WTC11 (cell line): ENCODE data around the gene PCBP3. TPM values are rescaled to one million over a fixed set of nuclear protein-coding genes. Genes with fewer than 3 reads are reported as not detected.

Experiments
- ATAC-seq: fragments of 200-7000 bp; cut with Tn5 transposase; 2 replicates; pipeline ENCODE4 v1.10.0; 2021; ENCODE audit warnings: mild to moderate bottlenecking, moderate library complexity
- CTCF ChIA-PET: fragments of 300-600 bp; sonication (Branson Sonifier 250); formaldehyde crosslinking; loops from one replicate; lab custom pipeline; 2021; ENCODE audit warnings: antibody characterized with exemption; lab: Charles Lee
- POLR2A ChIA-PET: fragments of 350-600 bp; sonication (Branson Sonifier 250); formaldehyde crosslinking; loops from one replicate; lab custom pipeline; 2021; ENCODE audit warnings: antibody characterized with exemption; lab: Charles Lee
- DNase-seq: peaks from one replicate; pipeline ENCODE4 v3.0.0; 2021; ENCODE audit warnings: low spot score
- H3K27ac Mint-ChIP-seq: 2 replicates; pipeline ENCODE4 v1.8.0; 2021; ENCODE audit warnings: mixed read lengths
- H3K27me3 Mint-ChIP-seq: 2 replicates; pipeline ENCODE4 v1.8.0; 2021; ENCODE audit warnings: low read depth, mild to moderate bottlenecking, moderate library complexity, mixed read lengths
- H3K36me3 Mint-ChIP-seq: 2 replicates; pipeline ENCODE4 v1.8.0; 2021; ENCODE audit warnings: mixed read lengths
- H3K4me1 Mint-ChIP-seq: 2 replicates; pipeline ENCODE4 v1.8.0; 2022; ENCODE audit warnings: mixed read lengths
- H3K4me3 Mint-ChIP-seq: 2 replicates; pipeline ENCODE4 v1.8.0; 2021; ENCODE audit warnings: mild to moderate bottlenecking, moderate library complexity, mixed read lengths
- H3K9me3 Mint-ChIP-seq: 2 replicates; pipeline ENCODE4 v1.8.0; 2021; ENCODE audit warnings: mixed read lengths
- AR ChIP-seq: fragments of 250-450 bp; sonication (Bioruptor Pico); IDR thresholded peaks from 2 replicates; pipeline ENCODE4 v1.9.0; 2021; ENCODE audit warnings: mild to moderate bottlenecking
- ARID4B ChIP-seq: sonication (generic); formaldehyde crosslinking; IDR thresholded peaks from 2 replicates; pipeline ENCODE4 v1.8.0; 2023; ENCODE audit warnings: missing genetic modification reagents, mild to moderate bottlenecking, borderline replicate concordance
- CBFB ChIP-seq: sonication (generic); formaldehyde crosslinking; IDR thresholded peaks from 2 replicates; pipeline ENCODE4 v1.8.1; 2022; ENCODE audit warnings: mild to moderate bottlenecking, low read depth, missing genetic modification reagents
- CDX4 ChIP-seq: fragments of 250-450 bp; sonication (Bioruptor Pico); IDR thresholded peaks from 2 replicates; pipeline ENCODE4 v1.9.0; 2021; ENCODE audit warnings: moderate library complexity, mild to moderate bottlenecking, inconsistent platforms, borderline replicate concordance
- CREM ChIP-seq: sonication (generic); formaldehyde crosslinking; IDR thresholded peaks from 2 replicates; pipeline ENCODE4 v1.8.1; 2022; ENCODE audit warnings: mild to moderate bottlenecking, missing genetic modification reagents, moderate library complexity
- ERG ChIP-seq: fragments of 250-450 bp; sonication (Bioruptor Pico); IDR thresholded peaks from 2 replicates; pipeline ENCODE4 v1.8.0; 2021; ENCODE audit warnings: mild to moderate bottlenecking
- FOXP4 ChIP-seq: sonication (generic); formaldehyde crosslinking; IDR thresholded peaks from 2 replicates; pipeline ENCODE4 v1.8.0; 2022; ENCODE audit warnings: mild to moderate bottlenecking, missing genetic modification reagents
- JAZF1 ChIP-seq: fragments of 250-450 bp; sonication (Bioruptor Pico); IDR thresholded peaks from 2 replicates; pipeline ENCODE4 v1.9.0; 2021; ENCODE audit warnings: moderate library complexity, mild to moderate bottlenecking, inconsistent platforms
- JUN ChIP-seq: sonication (generic); formaldehyde crosslinking; IDR thresholded peaks from 2 replicates; pipeline ENCODE4 v1.8.0; 2023; ENCODE audit warnings: mild to moderate bottlenecking, missing genetic modification reagents
- NFE2L1 ChIP-seq: sonication (generic); formaldehyde crosslinking; IDR thresholded peaks from 2 replicates; pipeline ENCODE4 v1.8.1; 2023; ENCODE audit warnings: missing genetic modification reagents
- NR2C2 ChIP-seq: sonication (generic); formaldehyde crosslinking; IDR thresholded peaks from 2 replicates; pipeline ENCODE4 v1.8.0; 2022; ENCODE audit warnings: mild to moderate bottlenecking, missing genetic modification reagents
- PREB ChIP-seq: sonication (generic); formaldehyde crosslinking; IDR thresholded peaks from 2 replicates; pipeline ENCODE4 v1.8.1; 2022; ENCODE audit warnings: mild to moderate bottlenecking, missing genetic modification reagents, moderate library complexity, borderline replicate concordance
- SMAD3 ChIP-seq: sonication (generic); formaldehyde crosslinking; IDR thresholded peaks from 2 replicates; pipeline ENCODE4 v1.8.0; 2022; ENCODE audit warnings: missing genetic modification reagents, mild to moderate bottlenecking, borderline replicate concordance
- SP1 ChIP-seq: sonication (generic); formaldehyde crosslinking; conservative IDR thresholded peaks from 2 replicates; pipeline ENCODE4 v1.8.1; 2022; ENCODE audit warnings: missing genetic modification reagents
- ZBTB21 ChIP-seq: sonication (generic); formaldehyde crosslinking; IDR thresholded peaks from 2 replicates; pipeline ENCODE4 v1.8.1; 2023; ENCODE audit warnings: mild to moderate bottlenecking, missing genetic modification reagents, borderline replicate concordance
- ZBTB43 ChIP-seq: sonication (generic); formaldehyde crosslinking; IDR thresholded peaks from 2 replicates; pipeline ENCODE4 v1.8.1; 2023; ENCODE audit warnings: mild to moderate bottlenecking, missing genetic modification reagents
- ZNF317 ChIP-seq: sonication (generic); formaldehyde crosslinking; IDR thresholded peaks from 2 replicates; pipeline ENCODE4 v1.8.1; 2023; ENCODE audit warnings: low read depth, mild to moderate bottlenecking, moderate library complexity, missing genetic modification reagents, borderline replicate concordance
- total RNA-seq: library from RNA; stranded (reverse); gene quantifications from 3 replicates; pipeline ENCODE4 v1.2.3, GENCODE V29; 2021

Gene PCBP3
- total RNA-seq, 1 experiment from 2014 or later, result 8.5 TPM

GRCh38 chr21:45704311-45705108 is 61.0 kb downstream of the PCBP3 start (continued):
- no peak for TF ChIP-seq JAZF1 (CRISPR knock-in tag)
- TF ChIP-seq JUN (CRISPR knock-in tag), result no peak
- TF ChIP-seq CBFB, result no peak
- no peak for TF ChIP-seq ZBTB43
- TF ChIP-seq ZBTB21, result no peak
- no peak for TF ChIP-seq NR2C2 (CRISPR knock-in tag)
- TF ChIP-seq SMAD3, result no peak
- no peak for TF ChIP-seq ARID4B (CRISPR knock-in tag)
- no peak for TF ChIP-seq SP1 (CRISPR knock-in tag)
- TF ChIP-seq FOXP4 (CRISPR knock-in tag), result no peak
- TF ChIP-seq ERG, result no peak

GRCh38 chr21:45706299-45706698 is 62.8 kb downstream of the PCBP3 start:
- POLR2A ChIA-PET, result no interaction called here
- no peaks in the 10 kb centered on the region for H3K27me3 Mint-ChIP-seq
- peaks cover 3% of the 10 kb centered on the region; the same call in 1 of the 2 replicates for H3K4me1 Mint-ChIP-seq
- no peak overlapping the region for H3K4me3 Mint-ChIP-seq
- no peak overlapping the region for H3K27ac Mint-ChIP-seq
- H3K9me3 Mint-ChIP-seq, result peaks cover 11% of the 10 kb centered on the region
- DNase-seq (no peak), ATAC-seq (no peak; the same call in 1 of the 2 replicates)
- H3K36me3 Mint-ChIP-seq, result peaks cover 4% of the 10 kb centered on the region
- CTCF ChIA-PET, result no interaction called here
- TF ChIP-seq CDX4 (no peak), CREM (CRISPR knock-in tag) (no peak), NFE2L1 (CRISPR knock-in tag) (no peak), ZNF317 (CRISPR knock-in tag) (no peak), PREB (CRISPR knock-in tag) (no peak), AR (CRISPR knock-in tag) (no peak)
